CD14-positive monocyte (primary cell): Measurements from ENCODE around the gene ADI1. TPM values are rescaled to one million over a fixed set of nuclear protein-coding genes. Genes with fewer than 3 reads are reported as not detected.

Source experiments
- DNase-seq, 3 donors: peaks; one replicate each; pipeline ENCODE4 v3.0.0-alpha.2; 2011 to 2022
- H2AFZ ChIP-seq: 2 replicates; pipeline ENCODE4 v1.6.0; 2012; ENCODE audit warnings: mild to moderate bottlenecking, low read depth, low read length, inconsistent platforms; ENCODE audit not compliant: insufficient read depth, poor library complexity, severe bottlenecking
- H3K27ac ChIP-seq, 2 donors: 1 replicate in 1 of 2; 2 replicates in 1 of 2; pipeline ENCODE4 v1.5.1; 2012 to 2013; ENCODE audit warnings: low read length in 2 of 2, control low read depth in 1 of 2, inconsistent platforms in 1 of 2, low read depth in 1 of 2, mild to moderate bottlenecking in 1 of 2
- H3K27me3 ChIP-seq, 2 donors: one replicate each; pipeline versions ENCODE4 v1.6.0 to v1.6.1; 2011 to 2013; ENCODE audit warnings: low read length in 2 of 2; ENCODE audit not compliant: control insufficient read depth in 2 of 2, insufficient read depth in 2 of 2
- H3K36me3 ChIP-seq, 2 donors: replicated peaks in 1 of 2; 1 replicate in 1 of 2; 2 replicates in 1 of 2; pipeline versions ENCODE4 v1.5.1 to v1.6.1; 2012 to 2013; ENCODE audit warnings: low read length in 2 of 2, control low read depth in 1 of 2, inconsistent platforms in 1 of 2, mild to moderate bottlenecking in 1 of 2; ENCODE audit not compliant: insufficient read depth in 2 of 2, control insufficient read depth in 1 of 2
- H3K4me1 ChIP-seq, 2 donors: 1 replicate in 1 of 2; 2 replicates in 1 of 2; pipeline versions ENCODE4 v1.5.1 to v1.6.1; 2012 to 2013; ENCODE audit warnings: low read length in 2 of 2, control low read depth in 1 of 2, inconsistent platforms in 1 of 2, mild to moderate bottlenecking in 1 of 2, moderate library complexity in 1 of 2; ENCODE audit not compliant: insufficient read depth in 2 of 2, control insufficient read depth in 1 of 2
- H3K4me2 ChIP-seq: replicated peaks from 2 replicates; pipeline ENCODE3; 2012; ENCODE audit warnings: low read length, moderate library complexity, mild to moderate bottlenecking; ENCODE audit not compliant: poor library complexity, severe bottlenecking; ENCODE audit errors: extremely low read depth
- H3K4me3 ChIP-seq, 3 experiments: fragments of 200-600 bp in 1 of 3; sonication (generic) in 1 of 3; replicated peaks in 1 of 3; 1 replicate in 2 of 3; 2 replicates in 1 of 3; pipeline ENCODE4 v1.5.1; 2011 to 2013; ENCODE audit warnings: low read length in 3 of 3, mild to moderate bottlenecking in 3 of 3, control low read depth in 2 of 3, low read depth in 2 of 3, inconsistent platforms in 1 of 3, moderate library complexity in 1 of 3
- H3K79me2 ChIP-seq: 2 replicates; pipeline ENCODE4 v1.6.0; 2012; ENCODE audit warnings: mild to moderate bottlenecking, control low read depth, inconsistent platforms, low read length, moderate library complexity; ENCODE audit not compliant: insufficient read depth
- H3K9ac ChIP-seq: 2 replicates; pipeline ENCODE4 v1.6.0; 2017; ENCODE audit warnings: low read length, mild to moderate bottlenecking; ENCODE audit not compliant: insufficient read depth, poor library complexity, severe bottlenecking
- H3K9me3 ChIP-seq, 2 donors: replicated peaks in 1 of 2; 1 replicate in 1 of 2; 2 replicates in 1 of 2; pipeline versions ENCODE4 v1.5.1 to v1.6.1; 2012 to 2013; ENCODE audit warnings: low read length in 2 of 2, control low read depth in 1 of 2; ENCODE audit not compliant: control insufficient read depth in 1 of 2, insufficient read depth in 1 of 2
- H4K20me1 ChIP-seq: 2 replicates; pipeline ENCODE4 v1.6.0; 2012; ENCODE audit warnings: mild to moderate bottlenecking, low read length, control low read depth, moderate library complexity; ENCODE audit not compliant: insufficient read depth
- H3K27ac Mint-ChIP-seq, 7 donors: one replicate each; pipeline ENCODE4 v1.8.0; 2020; ENCODE audit warnings: mild to moderate bottlenecking in 7 of 7, mixed read lengths in 7 of 7, moderate library complexity in 6 of 7, inconsistent platforms in 2 of 7
- H3K27me3 Mint-ChIP-seq, 3 donors: one replicate each; pipeline ENCODE4 v1.8.0; 2021 to 2022; ENCODE audit warnings: low read depth in 3 of 3, mild to moderate bottlenecking in 3 of 3, mixed read lengths in 3 of 3, moderate library complexity in 3 of 3, inconsistent platforms in 1 of 3
- H3K36me3 Mint-ChIP-seq, 2 donors: one replicate each; pipeline ENCODE4 v1.8.0; 2020; ENCODE audit warnings: mixed read lengths in 2 of 2, inconsistent platforms in 1 of 2, mild to moderate bottlenecking in 1 of 2
- H3K4me1 Mint-ChIP-seq: one replicate; pipeline ENCODE4 v1.8.0; 2020; ENCODE audit warnings: mild to moderate bottlenecking, mixed read lengths
- H3K4me3 Mint-ChIP-seq, 2 donors: one replicate each; pipeline ENCODE4 v1.8.0; 2020; ENCODE audit warnings: mild to moderate bottlenecking in 2 of 2, mixed read lengths in 2 of 2, moderate library complexity in 1 of 2
- H3K9me3 Mint-ChIP-seq, 7 donors: one replicate each; pipeline ENCODE4 v1.8.0; 2020 to 2022; ENCODE audit warnings: mixed read lengths in 7 of 7, mild to moderate bottlenecking in 6 of 7, moderate library complexity in 6 of 7, inconsistent platforms in 2 of 7
- WGBS: methylation state at CpG from one replicate; pipeline ENCODE4 v1.1.5; 2013; ENCODE audit warnings: missing lambda C conversion rate; ENCODE audit not compliant: insufficient coverage; 5-methylcytosine and 5-hydroxymethylcytosine counted together
- intact Hi-C, 2 donors: fragments of 100-400 bp; cut with micrococcal nuclease; formaldehyde crosslinking; loops; one replicate each; pipeline versions ENCODE4 v1.15.0 to v1.15.1; 2023
- polyA plus RNA-seq, 3 donors: library from polyadenylated mRNA; depleted of rRNA in 1 of 3; unstranded in 2 of 3; stranded (reverse) in 1 of 3; fragments of 300-500 nt in 2 of 3; fragments of >200 nt in 1 of 3; fragmentation: Illumina TruSeq in 2 of 3; gene quantifications; 1 replicate in 2 of 3; 2 replicates in 1 of 3; pipeline ENCODE4 v1.2.3, GENCODE V29; 2012 to 2021
- TF ChIP-seq, protein P1 (sequence below): fragments of 200-600 bp; IDR thresholded peaks from one replicate; pipeline ENCODE4 v1.8.0; 2022; ENCODE audit warnings: antibody characterized with exemption, mild to moderate bottlenecking

The ADI1 gene
- polyA plus RNA-seq, 3 donors, result 30.5 to 89.1 (median 79.3) TPM

DNA sequence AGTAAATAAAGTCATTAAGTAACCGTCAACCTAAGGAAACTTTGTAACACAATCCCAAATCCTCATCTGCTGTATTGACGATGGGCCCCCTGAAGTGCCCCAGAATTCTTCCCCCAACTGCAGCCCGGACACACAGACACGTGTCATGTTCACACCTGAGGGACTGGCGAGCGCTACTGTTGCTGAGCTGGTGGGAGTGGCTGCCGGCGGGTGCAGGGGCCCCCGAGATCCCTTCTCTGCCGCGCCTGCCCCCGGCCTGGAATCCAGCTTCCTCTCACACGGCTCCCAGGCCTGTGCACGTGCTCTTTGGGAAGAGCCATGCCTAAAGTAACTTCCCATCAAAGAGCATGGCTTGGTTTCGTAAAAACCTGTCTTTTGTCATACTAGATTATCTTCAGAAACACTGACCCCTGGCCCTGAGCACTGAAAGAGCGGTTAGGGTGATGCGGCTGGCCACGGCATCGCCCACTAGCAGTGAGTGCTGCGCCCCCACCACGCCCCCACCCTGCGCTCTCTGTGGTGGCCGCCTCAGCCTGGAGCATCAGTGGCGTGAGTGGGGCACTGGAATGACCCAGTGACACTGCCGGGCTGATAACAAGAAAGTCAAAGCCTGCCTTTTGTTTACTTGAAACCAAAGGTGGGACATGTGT, 56.0 kb downstream of the ADI1 start:
- Mint-ChIP-seq H3K36me3 (peaks cover 70 to 78% of the 10 kb centered on the region in 2 donors), H3K4me3 (no peak overlapping the region), H3K9me3 (no peaks in the 10 kb centered on the region), H3K27me3 (no peaks in the 10 kb centered on the region), H3K4me1 (peaks cover 2% of the 10 kb centered on the region), H3K27ac (no peak overlapping the region)
- WGBS, result 94% methylated on average over 23 of the region's 25 CpGs
- peaks cover 69 to 92% of the 10 kb centered on the region in 2 donors for H3K36me3 ChIP-seq
- H3K4me3 ChIP-seq, result no peak overlapping the region
- peaks cover 0 to 6% of the 10 kb centered on the region in 2 donors for H3K4me1 ChIP-seq
- H3K9me3 ChIP-seq, result no peaks in the 10 kb centered on the region
- no peaks in the 10 kb centered on the region for H3K27me3 ChIP-seq
- no peaks in the 10 kb centered on the region for H3K79me2 ChIP-seq
- H3K9ac ChIP-seq, result no peak overlapping the region
- no peak overlapping the region for H3K27ac ChIP-seq
- TF ChIP-seq, protein P1, sequence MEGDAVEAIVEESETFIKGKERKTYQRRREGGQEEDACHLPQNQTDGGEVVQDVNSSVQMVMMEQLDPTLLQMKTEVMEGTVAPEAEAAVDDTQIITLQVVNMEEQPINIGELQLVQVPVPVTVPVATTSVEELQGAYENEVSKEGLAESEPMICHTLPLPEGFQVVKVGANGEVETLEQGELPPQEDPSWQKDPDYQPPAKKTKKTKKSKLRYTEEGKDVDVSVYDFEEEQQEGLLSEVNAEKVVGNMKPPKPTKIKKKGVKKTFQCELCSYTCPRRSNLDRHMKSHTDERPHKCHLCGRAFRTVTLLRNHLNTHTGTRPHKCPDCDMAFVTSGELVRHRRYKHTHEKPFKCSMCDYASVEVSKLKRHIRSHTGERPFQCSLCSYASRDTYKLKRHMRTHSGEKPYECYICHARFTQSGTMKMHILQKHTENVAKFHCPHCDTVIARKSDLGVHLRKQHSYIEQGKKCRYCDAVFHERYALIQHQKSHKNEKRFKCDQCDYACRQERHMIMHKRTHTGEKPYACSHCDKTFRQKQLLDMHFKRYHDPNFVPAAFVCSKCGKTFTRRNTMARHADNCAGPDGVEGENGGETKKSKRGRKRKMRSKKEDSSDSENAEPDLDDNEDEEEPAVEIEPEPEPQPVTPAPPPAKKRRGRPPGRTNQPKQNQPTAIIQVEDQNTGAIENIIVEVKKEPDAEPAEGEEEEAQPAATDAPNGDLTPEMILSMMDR, result no peak
- no peak for DNase-seq
- no peak overlapping the region for H3K4me2 ChIP-seq
- H2AFZ ChIP-seq, result no peak overlapping the region
- no peaks in the 10 kb centered on the region for H4K20me1 ChIP-seq
- intact Hi-C loops, result no loop called here

DNA sequence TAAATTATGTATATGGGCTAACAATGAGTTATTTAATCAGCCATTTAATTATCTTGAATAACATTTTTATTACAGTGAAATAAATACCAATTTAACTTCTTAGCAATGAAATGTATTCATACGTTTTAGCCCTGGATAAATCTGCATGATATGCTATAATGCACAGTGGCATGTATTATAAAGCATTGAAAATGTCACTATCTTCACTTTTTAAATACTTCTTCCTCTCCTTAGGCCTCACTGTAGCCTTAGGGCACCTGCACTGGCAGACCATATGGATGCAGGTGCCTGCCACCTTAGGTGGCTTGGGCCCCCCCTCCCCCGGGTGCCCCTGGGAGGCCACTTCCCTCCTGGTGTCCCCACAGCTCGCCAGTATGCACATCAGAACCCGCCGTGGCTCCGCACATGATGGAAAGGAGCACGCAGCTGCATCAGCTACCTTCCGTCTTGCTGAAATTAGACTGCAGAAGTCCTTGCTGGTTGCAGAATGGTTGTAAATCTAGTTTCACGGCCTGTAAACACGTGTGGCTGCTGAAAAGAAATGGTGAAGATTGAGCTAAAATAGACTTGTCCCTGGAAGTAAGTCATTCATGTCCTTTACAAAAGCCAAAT, 56.7 kb downstream of the ADI1 start:
- H3K36me3 ChIP-seq, result peaks cover 69 to 92% of the 10 kb centered on the region in 2 donors
- no peak overlapping the region for H3K9ac ChIP-seq
- H3K27me3 ChIP-seq, result no peaks in the 10 kb centered on the region
- 63% methylated on average over 7 of the region's 10 CpGs for WGBS
- no peaks in the 10 kb centered on the region for H3K9me3 Mint-ChIP-seq
- H3K27ac Mint-ChIP-seq, result no peak overlapping the region
- TF ChIP-seq, protein P1, result peak; percentile 72
- no peaks in the 10 kb centered on the region for H4K20me1 ChIP-seq
- intact Hi-C loops, result no loop called here
- H3K79me2 ChIP-seq, result no peaks in the 10 kb centered on the region
- no peaks in the 10 kb centered on the region for H3K9me3 ChIP-seq
- H3K27ac ChIP-seq, result no peak overlapping the region
- H3K4me3 ChIP-seq, result no peak overlapping the region
- H2AFZ ChIP-seq, result no peak overlapping the region
- peaks cover 67 to 76% of the 10 kb centered on the region in 2 donors for H3K36me3 Mint-ChIP-seq
- H3K27me3 Mint-ChIP-seq, result no peaks in the 10 kb centered on the region
- H3K4me1 ChIP-seq, result peaks cover 0 to 6% of the 10 kb centered on the region in 2 donors
- H3K4me1 Mint-ChIP-seq, result peaks cover 2% of the 10 kb centered on the region
- H3K4me3 Mint-ChIP-seq, result no peak overlapping the region
- no peak for DNase-seq
- H3K4me2 ChIP-seq, result no peak overlapping the region
